Hepatic stellate cell (primary cell): ENCODE measurements around the gene SMURF2.
A peak's percentile ranks its signal among the peaks of the same experiment; 100 is the strongest.
"Not testable (repeated sequence)": the region's sequence is repeated elsewhere in the genome, so short reads cannot be mapped to it uniquely, and the experiment has no call there.

ENCODE experiments used
- DNase-seq: peaks from one replicate; pipeline ENCODE4 v3.0.0; 2011; ENCODE audit warnings: low spot score

The SMURF2 gene

DNA sequence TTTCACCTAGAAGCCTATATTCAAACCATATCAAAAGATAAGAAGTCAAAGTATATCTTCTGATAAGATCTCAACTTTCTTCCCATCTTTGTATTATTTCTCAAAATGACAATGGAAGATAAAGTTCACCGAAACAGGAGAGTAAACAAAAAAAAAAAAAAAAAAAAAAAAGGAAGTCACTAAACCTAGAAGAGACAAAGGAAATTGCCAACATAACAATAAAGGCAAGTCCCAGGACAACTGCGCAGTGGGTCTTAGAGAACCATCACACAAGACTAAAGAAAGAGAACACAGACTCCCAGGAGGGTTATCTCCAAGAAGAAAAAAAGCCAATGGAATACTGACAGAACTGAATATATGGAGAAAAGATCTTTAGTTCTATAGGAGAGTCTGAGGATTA is 65.7 kb downstream of the SMURF2 start:
- no peak for DNase-seq

DNA sequence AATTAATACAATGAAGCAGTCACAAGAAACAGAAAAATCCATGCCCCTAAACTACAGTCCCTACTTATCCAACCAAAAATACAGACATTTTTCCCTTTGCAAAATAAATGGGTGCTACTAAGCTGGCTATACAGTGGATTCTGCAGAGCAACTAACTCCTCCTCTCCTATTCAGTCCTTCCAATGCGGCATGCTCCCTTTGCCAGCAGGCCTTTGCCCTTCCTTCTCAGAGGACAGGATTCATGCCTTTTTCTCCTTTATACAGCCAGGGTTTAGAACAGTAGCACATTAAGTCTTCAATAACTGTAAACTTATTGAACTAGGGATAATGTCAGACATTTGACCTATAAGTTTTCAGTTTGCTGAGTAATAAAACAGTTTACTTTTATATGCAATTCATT is 70.2 kb downstream of the SMURF2 start:
- DNase-seq: no peak

DNA sequence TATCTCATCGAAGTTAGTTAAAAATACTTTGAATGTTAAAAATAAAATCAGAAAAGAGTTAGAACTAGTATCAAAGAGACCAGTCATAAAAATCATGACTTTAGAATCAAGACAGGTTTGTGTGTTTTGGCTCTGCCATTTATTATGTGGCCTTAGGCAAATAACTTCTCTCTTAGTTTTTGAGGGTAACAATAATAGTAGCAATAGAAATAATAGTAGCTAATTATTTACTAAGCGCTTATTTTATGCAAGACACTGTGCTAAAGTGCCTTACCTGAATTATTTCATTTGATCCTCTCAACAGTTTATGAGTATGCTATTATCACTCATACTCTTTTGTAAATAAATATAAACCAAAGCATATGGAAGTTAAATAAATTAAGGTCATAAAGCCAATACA is 77.0 kb downstream of the SMURF2 start:
- no peak for DNase-seq

DNA sequence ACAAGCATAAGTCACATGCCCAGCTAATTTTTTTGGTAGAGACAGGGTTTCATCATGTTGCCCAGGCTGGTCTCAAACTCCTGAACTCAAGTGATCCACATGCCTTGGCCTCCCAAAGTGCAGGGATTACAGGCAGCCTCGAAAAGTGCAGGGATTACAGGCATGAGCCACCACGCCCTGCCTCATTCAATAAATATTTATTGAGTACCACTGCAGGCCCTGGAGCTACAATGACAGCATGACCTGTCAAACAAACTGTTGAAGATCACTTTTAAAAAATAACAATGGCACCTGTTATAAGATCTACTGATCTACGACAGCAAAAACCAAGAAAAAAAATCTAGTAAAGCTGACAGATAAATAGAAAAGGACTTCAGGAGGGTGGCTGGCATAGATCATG is 79.1 kb downstream of the SMURF2 start:
- DNase-seq: no peak

DNA sequence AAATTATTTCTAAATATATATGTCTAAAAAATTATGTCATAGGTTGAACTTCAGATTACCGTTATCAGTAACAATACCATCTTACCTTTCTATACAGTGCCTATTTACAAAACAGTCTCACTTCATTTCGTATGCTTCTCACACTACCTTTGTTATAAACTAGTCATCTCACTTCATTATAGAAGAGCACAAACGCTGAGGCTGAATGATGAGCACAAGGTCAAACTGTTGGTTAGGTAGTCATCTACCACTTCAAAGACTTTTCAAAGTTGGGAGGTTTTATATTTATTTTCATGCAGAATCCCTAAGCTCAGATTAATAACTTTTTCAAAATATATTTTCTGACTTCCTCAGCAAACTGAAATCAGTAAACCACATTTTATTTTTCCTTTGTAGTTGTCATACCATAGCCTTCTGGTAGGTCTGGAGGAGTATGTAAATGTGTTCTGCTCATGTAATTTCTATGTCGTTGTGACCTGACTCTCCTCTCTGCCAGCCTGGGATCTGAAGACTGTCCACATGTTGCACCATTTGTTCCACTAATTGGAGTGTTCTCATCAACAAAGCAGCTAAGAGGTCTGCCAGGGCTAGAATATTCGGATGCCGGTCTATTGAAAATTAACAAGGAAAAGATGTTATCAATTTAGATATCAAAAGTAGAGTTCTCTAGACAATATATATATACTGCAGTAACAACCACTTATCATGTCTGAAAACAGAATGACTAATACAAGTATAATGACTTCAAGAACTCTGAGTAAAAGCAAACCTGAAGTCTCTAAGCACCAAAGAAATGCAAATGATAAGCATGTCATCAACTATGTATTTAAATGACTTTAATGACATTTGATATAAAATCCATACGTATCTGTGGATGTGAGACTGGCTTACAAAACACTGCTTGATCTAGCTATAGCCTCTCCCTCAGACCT is 81.5 kb downstream of the SMURF2 start:
- DNase-seq: no peak

DNA sequence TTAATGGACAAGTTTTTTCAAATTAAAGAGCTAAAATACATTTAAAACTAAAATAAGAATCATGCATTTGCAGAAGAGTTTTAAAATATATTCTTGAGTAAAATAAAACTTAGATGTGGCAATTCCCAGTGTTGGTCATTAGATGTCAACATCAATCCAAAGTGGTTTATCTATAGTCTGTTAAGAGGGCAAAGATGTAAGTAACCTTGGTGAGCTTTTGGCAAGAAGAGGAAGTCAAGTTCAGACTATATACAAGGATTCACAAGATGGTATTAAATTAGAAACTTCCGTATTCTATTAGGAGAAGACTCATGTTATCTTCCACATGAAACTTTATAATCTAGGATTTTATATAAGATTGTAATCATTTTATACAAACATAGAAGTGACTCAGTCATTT is 82.2 kb downstream of the SMURF2 start:
- no peak for DNase-seq

DNA sequence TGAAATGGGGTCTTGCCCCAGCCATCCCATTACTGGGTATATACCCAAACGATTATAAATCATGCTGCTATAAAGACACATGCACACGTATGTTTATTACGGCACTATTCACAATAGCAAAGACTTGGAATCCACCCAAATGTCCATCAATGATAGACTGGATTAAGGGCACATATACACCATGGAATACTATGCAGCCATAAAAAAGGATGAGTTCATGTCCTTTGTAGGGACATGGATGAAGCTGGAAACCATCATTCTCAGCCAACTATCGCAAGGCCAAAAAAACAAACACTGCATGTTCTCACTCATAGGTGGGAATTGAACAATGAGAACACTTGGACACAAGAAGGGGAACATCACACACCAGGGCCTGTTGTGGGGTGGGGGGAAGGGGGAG is 85.1 kb downstream of the SMURF2 start:
- not testable (repeated sequence) for DNase-seq

DNA sequence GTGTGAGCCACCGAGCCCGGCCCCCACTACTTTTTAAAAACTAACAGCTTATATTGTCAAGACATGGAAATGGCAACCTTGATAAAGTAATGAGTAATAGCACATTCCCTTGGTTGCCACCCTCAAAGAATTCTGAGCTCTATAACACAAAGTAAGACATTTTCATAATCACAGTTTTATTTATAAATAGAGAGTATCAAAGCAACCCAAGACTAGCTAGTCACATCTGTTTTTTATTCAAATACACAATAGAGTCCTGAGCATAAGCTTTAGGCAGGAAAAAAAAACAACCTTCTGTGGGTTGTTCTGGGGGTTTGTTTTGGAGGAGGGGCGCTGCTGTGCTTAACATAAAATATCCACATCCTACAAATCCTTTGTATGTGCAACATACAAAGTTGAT is 86.7 kb downstream of the SMURF2 start:
- DNase-seq: no peak

DNA sequence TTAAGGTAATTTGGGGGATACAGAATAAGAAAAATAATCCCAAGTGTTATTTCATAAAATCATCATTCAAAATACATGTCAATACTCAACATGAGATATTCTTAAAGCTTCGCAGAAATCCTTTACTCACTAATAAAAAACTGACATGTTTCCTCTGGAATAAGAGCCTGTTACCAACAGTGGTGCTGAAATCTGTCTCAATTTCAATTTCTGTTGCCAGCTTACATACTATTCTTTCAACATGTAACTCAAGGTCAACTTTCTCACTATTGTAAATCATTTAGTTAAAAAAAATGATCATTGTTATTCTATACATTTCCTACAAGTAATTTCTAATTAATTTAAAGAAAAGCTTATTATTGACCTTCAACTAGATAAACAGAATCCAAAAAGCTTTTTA is 87.5 kb downstream of the SMURF2 start:
- DNase-seq: no peak

DNA sequence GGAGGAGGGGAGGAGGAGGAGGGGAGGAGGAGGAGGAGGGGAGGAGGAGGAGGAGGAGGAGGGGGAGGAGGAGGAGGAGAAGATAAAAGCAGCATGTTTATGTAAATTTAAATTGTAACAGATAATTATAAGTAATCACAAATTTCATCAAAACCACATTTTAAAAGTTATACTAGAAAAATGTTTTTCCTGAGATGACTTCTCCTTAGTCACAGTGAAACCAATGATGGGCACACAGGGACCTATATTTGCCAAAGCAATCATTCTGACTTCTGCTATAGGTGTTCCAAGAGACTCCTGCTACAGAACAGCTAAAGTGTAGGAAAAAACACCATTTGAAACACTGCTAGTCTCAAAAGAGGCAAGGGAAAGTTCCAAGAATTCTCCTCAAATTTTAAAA is 88.9 kb downstream of the SMURF2 start:
- DNase-seq: no peak

DNA sequence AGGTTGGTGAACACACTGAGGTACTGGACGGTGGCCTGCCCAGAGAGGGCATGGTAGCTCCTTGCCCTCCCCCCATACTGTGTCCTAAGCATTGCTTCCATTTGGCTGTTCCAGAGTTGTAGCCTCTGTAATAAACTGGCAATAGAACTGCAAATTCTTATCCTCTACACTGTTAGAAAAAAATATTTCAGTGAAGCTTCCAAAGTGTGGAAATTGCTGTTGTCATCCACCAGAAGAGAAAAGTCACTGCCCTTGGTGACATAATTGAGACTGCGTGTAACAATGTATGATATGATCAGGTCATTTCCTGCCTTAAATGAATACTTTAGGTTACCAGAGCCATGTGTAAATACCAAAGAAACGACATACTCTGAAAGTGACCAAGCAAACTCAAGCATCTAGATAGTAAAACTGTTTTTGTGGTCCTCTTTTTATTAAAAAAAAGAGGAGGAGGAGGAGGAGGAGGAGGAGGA is 89.4 kb downstream of the SMURF2 start:
- peak; percentile 40 for DNase-seq

DNA sequence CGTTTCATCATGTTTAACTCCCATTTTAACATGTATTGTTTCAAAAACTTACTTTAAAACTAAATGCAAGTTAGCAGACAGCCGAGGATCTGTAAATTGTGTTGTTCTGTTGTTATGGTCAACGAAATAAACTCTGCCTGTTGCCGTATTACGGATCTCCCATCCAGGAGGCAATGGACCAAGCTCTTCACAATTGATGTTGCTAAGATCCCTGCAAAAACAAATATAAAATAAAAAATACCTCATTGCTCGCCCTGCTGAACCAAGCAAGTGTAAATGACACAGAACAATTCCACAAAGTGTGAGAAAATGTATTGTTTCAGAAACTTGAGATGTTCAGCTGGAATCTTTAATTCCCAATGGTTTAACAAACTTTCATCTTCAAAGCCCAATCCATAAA is 90.4 kb downstream of the SMURF2 start:
- DNase-seq: no peak

DNA sequence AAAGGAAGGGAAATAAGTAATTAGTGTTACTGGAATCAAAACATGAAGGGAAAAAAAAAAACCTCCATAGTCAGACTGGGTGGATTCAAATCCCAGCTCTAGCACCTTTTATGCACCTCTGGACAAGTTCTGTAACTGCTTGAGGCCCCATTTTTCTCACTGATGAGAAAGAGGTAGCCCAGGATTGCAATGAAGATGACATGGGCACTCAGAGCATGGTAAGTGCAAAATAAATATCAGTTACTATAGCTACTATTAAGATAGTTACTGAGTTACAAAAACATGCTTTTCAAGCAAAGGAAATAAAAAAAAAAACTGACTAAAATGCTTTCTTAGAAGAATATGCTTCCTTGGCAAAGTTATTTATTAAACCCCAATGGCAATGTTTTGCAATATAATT is 96.5 kb downstream of the SMURF2 start:
- no peak for DNase-seq

DNA sequence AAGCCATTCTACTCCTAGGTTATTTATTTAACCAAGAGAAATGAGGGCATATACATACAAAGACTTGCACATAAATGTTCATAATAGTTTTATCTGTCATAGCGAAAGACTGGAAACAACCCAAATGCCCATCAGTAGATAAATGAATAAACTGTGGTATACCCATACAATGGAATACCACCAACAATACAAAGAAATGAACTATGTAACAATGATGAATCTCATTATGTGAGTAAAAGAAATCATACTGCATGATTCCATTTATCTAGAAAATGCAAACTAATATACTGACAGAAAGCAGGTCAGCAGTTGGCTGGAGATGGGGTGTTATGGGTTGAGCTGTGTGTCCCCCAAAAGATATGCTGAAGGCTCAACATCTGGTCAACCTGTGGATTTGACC is 98.0 kb downstream of the SMURF2 start:
- no peak for DNase-seq

DNA sequence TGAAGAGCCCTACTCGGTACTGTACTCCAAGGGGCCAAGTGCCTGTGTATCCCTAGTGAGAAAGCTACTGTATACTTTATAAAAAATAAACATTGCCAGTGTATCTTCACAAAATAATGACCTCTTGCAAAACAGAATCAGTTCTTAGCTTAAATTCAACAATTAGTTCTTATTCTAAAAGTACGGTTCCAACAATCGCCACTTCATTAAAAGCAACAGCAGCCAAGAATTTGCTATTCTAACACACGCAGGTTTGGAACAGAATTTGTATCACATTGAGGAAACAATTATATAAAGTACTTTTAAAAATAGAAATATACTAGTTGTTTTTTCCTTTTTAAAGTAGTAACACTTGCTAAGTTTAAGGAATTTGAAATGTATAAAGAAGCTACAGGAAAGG is 106.8 kb downstream of the SMURF2 start:
- no peak for DNase-seq

DNA sequence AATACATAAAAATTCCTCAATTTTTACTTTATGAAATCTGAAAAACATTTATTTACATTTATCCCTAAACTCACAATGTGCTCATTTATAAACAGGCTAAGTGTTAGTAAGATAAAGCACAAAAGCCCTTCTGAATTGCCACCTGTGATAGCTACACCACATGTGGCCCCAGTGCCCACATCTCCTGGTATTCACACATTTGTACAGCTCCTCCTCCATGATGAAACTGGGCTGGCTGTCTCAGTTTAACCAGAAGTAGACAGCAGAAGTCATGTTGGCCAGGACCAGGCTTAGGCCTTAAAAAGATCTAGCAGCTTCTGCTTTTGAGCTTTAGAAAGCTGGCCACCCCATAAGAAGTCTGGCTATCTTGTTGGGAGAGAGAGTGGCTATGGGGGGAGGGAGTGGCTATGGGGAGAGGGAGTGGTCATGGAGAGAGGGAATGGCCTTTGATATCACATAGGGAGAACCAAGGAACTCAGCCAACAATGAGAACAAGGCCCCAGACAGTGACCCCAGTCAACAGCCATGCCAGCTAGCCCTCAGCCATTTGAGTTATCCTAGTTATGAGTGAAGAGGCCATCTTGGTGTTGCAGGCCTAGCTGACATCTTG is 108.0 kb downstream of the SMURF2 start:
- DNase-seq: no peak

DNA sequence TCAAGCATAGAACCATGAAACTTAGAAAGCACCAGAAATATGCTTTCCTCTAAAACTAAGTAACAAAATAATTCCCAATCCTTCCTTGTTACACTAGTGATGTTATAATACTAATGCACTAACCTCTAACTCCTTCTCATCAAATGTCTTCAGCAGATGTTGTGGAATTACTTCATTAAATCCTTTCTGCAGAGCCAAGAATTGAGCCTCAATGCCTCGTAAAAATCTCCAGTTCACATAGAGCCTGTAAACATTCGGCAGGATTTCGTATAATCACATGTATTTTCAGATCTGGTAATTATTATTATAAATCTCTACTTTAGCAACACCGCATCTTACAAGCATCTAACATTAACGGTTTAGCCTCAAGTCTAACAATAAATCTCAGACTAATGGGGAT is 110.6 kb downstream of the SMURF2 start:
- no peak for DNase-seq

DNA sequence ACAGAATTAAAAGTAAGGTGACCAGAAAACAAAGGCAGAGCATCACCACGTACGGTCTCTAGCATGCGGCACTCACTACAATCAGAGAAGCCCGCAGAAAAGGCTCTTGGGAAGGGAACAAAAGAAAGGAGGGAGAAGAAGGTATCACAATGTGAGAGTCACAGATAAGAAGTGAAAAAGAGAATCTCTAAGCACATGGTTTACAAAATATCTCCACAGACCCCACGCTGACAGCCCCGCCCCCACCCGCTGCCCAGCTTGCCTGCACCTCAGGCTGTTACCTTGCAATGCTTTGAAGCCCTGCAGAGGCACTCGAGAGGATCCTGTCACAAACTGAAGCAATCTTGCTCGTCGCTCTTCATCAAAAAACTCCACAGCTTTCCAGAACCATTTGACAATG is 114.8 kb downstream of the SMURF2 start:
- no peak for DNase-seq

DNA sequence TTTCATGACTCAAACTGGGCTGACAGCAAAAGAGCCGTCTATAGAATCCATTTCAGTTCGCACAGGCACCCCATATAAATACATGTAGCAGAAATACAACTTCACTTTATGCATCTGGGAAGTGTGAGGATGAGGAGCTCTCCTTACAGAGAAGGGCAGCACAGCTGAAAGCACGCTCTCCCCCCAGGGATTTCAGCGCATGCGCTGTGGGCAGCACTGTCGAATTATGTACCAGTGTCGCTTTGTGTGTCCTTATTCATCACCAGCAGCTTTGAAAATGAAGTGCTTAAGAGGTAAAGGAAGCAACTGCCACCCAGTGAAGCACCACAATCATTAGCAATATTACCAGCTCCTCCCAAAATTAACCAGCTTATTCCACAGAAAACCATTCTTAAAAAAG is 115.4 kb downstream of the SMURF2 start:
- DNase-seq: no peak

DNA sequence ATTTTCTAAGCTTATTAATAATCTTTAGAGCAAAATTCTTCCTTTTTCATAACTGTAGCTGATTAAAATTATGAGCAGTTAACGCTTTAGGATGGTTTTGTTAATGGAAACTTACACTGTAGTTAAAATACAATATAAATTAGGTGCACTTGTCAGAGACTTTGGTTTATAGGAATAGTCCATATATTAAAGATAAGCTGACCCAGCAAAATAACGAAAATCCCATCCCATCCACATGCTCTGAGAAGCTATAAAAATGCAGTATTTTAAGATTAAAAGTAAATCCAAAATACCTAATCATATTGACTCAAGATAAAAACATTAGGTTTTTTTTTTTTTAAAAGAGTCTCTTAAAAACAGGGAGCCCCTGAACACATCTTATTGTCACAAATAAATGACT is 117.4 kb downstream of the SMURF2 start:
- DNase-seq: no peak

DNA sequence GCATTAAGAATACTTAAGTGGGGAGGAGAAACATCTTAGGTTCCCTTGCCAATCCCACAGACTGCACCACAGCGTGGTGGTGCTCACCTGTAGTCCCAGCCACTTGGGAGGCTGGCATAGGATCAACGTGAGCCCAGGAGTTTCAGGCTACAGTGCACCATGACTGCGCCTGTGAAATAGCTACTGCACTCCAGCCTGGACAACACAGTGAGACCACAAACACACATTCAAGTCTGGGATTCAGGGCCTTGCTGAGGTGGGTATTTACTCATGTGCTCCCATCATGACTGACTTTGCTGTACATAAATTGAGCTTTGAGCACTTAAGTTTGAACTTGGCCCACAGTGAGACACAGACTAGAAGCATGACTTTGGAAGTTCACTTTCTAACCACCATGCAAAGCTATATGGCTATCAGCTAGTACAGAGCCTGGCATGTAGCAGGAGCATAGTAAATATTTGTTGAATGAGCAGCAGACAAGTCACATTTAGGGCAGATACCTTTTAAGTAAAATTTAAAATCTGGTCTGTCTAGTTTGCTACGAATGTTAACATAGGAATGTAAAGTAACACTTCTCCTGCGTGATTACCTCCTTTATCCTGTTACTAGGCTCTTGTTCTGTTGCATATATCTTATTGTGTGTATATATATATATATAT is 121.9 kb downstream of the SMURF2 start:
- no peak for DNase-seq

DNA sequence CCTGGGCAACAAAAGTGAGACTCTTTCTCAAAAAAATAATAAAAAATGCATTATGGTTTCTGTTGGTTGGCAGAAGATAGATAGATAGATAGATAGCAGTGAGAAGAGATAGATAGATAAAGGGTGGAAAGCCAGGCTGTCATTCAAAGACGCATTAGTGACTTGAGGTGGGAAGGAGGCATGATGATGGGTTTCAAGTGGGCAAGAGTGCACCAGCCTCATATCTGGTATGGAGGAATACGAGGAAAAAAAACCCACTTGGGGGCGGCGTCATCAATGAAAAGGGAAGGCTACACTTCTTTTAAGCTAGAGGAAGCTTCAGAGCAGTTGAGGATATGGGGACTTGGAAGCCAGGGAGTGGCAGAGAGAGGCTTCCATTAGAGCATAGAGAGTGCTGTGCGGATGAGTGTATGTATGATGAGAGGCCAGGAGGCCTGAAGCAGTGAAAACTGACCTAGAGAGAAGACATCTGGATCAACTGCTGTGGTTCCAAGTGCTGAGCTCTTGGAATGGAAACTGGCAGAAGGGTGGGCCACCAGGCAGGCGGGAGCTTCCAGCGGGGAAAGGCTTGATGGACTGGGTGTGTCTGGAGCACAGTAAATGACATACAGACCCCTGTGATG is 123.5 kb downstream of the SMURF2 start:
- no peak for DNase-seq

DNA sequence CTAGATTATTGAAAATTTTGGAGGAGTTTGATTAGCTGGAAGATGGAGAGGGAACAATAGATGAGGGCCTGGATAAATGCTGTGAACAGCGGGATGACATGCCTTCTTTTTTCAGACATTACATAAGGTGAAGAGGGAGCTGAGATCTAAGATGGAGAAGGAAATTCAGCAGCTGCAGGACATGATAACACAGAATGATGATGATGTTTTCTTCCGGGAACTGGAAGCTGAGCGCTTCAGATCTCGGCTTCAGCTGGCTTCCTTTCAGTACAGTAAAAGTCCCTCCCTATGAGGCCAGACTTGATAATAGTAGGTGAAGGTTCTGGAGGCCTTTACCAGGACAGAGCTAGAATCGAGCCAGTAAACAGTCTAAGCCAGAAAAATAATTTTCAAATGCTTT is 124.6 kb downstream of the SMURF2 start:
- DNase-seq: no peak
